HG02623 (cell line): Measurements from ENCODE around the gene CNGB1.
"Not testable (repeated sequence)": the region's sequence is repeated elsewhere in the genome, so short reads cannot be mapped to it uniquely, and the experiment has no call there.

Experiments used
- ATAC-seq: cut with Tn5 transposase; IDR thresholded peaks from one replicate; pipeline ENCODE4 v1.9.1; 2021; ENCODE audit warnings: moderate library complexity; ENCODE audit not compliant: unreplicated experiment

The CNGB1 gene

DNA sequence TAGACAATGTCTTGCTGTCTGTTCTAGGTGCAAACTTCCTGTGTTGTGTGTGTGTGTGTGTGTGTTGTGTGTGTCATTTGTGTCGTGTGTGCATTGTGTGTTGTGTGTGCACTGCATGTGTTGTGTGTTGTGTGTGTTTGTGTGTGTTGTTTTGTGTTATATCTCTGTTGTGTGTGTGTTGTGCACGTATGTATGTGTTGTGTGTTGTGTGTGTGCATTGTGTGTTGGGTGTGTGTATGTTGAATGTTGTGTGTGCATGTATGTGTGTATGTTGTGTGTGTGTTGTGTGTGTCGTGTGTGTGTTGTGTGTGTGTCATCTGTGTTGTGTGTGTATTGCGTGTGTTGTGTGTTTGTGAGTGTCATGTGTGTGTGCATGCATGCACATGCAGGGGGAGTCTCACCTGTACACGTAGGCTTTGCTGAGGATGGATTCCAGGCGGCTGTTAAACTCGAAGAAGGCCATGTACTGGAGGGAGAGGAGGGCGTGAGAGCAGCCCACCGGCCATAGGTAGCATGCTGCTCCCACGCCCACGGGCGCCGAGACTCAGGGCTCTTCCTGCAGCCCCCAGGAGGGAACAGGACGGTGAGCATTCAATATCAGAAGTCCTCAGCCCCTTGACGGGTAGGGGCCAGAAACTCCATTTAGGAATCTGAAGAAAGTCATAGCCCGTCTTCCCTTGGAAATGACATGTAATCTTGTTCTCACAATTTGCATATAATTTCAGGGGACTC lies 58.2 kb downstream of the CNGB1 start:
- no peak for ATAC-seq

DNA sequence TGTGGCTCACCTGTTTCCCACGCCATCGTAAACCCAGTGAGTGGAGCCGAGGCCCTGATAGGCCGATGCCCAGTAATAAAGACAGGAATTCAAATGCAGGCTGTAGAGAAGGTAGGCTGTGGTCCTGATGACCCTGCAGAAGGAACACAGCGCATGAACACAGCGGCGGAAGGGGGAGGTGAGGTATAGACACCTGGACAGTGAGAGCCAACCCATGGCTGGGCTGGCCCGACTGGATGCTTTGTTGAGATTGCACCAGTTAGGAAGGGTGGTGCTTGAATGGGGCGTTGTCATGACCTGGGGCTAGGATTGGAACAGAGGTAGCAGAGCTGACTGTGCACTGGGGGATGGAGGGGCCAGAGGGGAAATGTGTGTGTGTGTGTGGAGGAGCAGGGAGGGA lies 59.2 kb downstream of the CNGB1 start:
- no peak for ATAC-seq

GRCh38 chr16:57910696-57911095 lies 60.2 kb downstream of the CNGB1 start:
- no peak for ATAC-seq

GRCh38 chr16:57908409-57908987 lies 62.4 kb downstream of the CNGB1 start:
- ATAC-seq, result no peak

DNA sequence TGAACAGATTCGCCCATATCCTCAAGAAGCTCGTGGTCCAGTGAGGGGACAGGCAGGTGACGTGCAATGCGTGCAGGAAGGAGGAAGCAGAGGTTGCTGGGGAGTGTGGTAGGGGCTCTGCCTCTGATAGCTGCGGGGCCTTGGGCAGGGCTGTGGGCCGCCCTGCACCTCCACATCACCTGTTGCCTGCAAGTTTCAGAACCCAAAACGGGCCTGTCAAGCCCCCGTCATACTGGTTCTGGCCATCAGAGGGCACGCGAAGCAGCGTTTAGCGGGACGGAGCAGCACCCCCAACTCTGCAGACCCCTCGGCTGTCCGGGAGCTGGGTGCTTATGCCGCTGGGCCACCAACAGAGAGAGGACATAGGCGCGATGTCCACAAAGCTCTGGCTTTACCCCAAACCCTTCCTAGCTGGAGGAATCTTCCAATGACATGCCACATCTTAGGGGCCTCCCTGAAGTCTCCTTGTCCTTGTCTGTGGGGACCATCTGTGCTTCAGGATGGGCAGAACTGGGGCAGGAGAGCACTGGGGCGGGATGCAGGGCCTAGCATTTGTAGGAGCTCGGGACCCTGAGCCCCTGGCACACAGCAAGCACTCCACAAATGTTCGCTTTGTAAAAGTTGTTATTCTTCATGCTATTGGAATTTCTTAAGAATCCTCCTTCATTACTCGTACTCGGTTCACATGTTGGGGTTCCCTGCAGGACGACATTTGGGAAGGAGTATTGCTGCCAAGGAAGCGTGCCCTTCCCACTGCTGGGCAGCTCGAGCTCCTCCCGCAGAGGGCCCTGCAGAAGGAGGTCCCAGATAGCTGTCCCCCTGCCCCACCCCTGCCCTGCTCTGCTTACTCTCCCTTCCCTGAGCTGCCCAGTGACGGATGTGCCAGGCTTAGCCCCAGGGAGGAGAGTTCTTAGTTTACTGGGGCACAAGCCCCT lies 64.3 kb downstream of the CNGB1 start:
- ATAC-seq, result no peak

DNA sequence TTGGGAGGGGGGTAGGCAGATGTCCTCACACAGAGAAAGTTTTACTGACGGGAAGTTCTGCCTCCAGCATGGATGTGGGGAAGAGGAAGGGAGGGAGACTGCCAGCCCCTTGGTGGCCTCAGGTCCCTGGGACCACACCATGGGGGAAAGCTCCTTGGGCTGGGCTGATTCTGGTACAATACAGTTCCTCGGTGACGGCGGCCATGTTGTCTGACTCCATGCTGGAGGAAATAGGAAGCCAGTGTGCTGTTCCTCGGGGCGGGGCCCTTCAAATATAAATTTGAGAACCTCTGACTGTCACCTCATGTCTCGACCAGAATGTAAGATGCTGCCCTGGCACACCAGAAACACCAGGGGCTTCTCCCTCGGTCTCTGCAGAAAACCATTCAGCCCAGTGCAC lies 66.8 kb downstream of the CNGB1 start:
- ATAC-seq, result no peak

- ATAC-seq, result no peak
Observed at GRCh38 chr16:57903656-57904055, 67.3 kb downstream of the CNGB1 start.

GRCh38 chr16:57901480-57902069 lies 69.4 kb downstream of the CNGB1 start:
- no peak for ATAC-seq

- ATAC-seq, result no peak
Observed at GRCh38 chr16:57900796-57901479, 70.0 kb downstream of the CNGB1 start.

- no peak for ATAC-seq
Observed at GRCh38 chr16:57899771-57900661, 70.9 kb downstream of the CNGB1 start.

GRCh38 chr16:57898961-57899360 lies 72.0 kb downstream of the CNGB1 start:
- ATAC-seq, result no peak

- no peak for ATAC-seq
Observed at GRCh38 chr16:57897996-57898395, 72.9 kb downstream of the CNGB1 start.

GRCh38 chr16:57897053-57897784 lies 73.7 kb downstream of the CNGB1 start:
- no peak for ATAC-seq

DNA sequence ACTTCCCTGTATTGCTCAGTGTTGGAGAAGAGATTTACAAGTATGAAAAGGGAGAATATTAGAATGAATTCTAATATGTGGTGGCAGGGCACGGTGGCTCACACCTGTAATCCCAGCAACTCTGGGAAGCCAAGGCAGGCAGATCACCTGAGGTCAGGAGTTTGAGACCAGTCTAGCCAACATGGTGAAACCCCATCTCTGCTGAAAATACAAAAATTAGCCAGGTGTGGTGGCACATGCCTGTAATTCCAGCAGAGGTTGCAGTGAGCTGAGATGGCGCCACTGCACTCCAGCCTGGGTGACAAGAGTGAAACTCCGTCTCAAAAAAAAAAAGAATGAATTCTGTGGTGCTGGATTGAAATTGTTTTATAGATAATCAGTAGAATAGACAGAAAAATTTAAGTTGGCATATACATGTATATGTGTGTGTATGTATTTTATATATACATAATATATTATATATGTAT lies 75.8 kb downstream of the CNGB1 start:
- not testable (repeated sequence) for ATAC-seq

GRCh38 chr16:57894390-57895080 lies 76.4 kb downstream of the CNGB1 start:
- no peak for ATAC-seq

DNA sequence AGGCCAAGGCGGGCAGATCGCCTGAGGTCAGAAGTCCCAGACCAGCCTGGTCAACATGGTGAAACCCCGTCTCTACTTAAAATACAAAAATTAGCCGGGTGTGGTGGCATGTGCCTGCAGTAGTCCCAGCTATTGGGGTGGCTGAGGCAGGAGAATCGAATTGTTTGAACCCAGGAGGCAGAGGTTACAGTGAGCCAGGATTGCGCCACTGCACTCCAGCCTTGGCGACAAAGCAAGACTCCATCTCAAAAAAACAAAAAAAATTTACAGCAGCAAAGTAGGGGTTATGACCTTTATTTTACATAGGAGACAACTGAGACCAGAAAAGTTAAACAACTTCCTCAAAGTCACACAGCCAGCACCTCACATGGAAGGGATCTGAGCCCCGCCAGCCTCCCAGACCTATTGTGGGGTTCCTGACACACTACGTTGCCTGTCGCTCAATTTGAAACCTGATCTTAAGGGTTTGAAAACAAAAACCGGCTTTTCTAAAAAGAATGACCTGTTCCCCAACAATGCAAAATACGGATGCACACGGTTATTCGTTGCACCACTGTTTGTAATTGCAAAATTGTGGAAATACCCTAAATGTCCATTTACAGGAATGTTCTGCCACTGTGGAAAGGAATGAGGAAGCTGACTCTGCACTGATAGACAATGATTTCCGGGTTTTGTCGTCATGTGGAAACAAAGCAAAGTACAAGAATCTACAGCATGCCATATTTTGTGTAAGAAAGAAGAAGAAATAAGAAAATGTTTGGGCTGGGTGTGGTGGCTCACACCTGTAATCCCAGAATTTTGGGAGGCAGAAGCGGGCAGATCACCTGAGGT lies 77.2 kb downstream of the CNGB1 start:
- ATAC-seq, result no peak

GRCh38 chr16:57893217-57893558 lies 77.7 kb downstream of the CNGB1 start:
- no peak for ATAC-seq
